ENCODE data around the gene PIR. TPM values are rescaled to one million over a fixed set of nuclear protein-coding genes. Genes with fewer than 3 reads are reported as not detected.

The PIR gene
- total and polyA plus RNA-seq, 2 donors (not counting 1 experiment from before 2014, with no cell fraction given) = 0.22 TPM; not detected in 1

DNA sequence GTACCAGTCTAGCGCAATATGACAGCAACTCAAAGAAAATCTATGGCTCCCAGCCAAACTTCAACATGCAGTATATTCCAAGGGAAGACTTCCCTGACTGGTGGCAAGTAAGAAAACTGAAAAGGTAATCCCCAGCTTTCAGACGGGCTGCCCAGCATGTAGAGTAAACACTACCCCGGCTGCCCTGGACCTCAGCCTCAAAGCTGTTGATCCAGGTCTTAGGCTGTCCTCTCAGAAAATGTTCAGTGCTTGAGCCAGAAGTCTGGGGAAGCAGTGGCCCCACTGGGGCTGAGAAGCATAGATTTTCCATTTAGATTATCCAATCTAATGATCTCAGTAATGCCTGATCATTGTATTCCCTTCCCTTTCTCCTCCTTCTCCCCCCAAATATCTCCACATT, 29.3 kb upstream of the PIR start:
- H3K4me3 Mint-ChIP-seq = no peak overlapping the region
- Histone ChIP-seq H3K4me3 (ENCODE audit: control extremely low read depth in 1 of 5, extremely low read depth in 1 of 5, insufficient read depth in 1 of 5, low read depth in 2 of 5, low read length in 4 of 5) (no peak overlapping the region), H3K9me3 (ENCODE audit: control extremely low read depth in 1 of 3, control insufficient read depth in 2 of 3, insufficient read depth in 1 of 3, low read length in 2 of 3) (no peaks in the 10 kb centered on the region), H3K9ac (ENCODE audit: low read length) (no peak overlapping the region), H2AFZ (ENCODE audit: insufficient read depth, low read depth, low read length, poor library complexity, severe bottlenecking) (no peak overlapping the region), H3K79me2 (ENCODE audit: control insufficient read depth, insufficient read depth, low read length) (no peaks in the 10 kb centered on the region), H4K20me1 (ENCODE audit: control insufficient read depth, insufficient read depth, low read length, poor library complexity, severe bottlenecking) (no peaks in the 10 kb centered on the region), H3K27me3 (replicated peaks in 1 of 4; ENCODE audit: control extremely low read depth in 1 of 4, control insufficient read depth in 3 of 4, insufficient read depth in 4 of 4, low read length in 3 of 4) (peaks cover 0 to 2% (median 0%) of the 10 kb centered on the region in 4 experiments), H3K4me1 (ENCODE audit: control insufficient read depth in 2 of 2, insufficient read depth in 2 of 2, low read length in 2 of 2) (no peaks in the 10 kb centered on the region), H3K36me3 (replicated peaks in 1 of 2; ENCODE audit: control extremely low read depth in 1 of 2, control insufficient read depth in 1 of 2, extremely low read depth in 1 of 2, insufficient read depth in 2 of 2, low read length in 1 of 2) (no peaks in the 10 kb centered on the region), H3K4me2 (replicated peaks; ENCODE audit: low read depth, low read length, poor library complexity, severe bottlenecking) (no peak overlapping the region), H3K27ac (ENCODE audit: low read length in 2 of 2) (no peak overlapping the region)
- DNase-seq (no peak), ATAC-seq (ENCODE audit: low read depth) (no peak)
- ChIA-PET POLR2A (no interaction called here), CTCF (no interaction called here)
- H3K4me1 Mint-ChIP-seq = no peaks in the 10 kb centered on the region
- TF ChIP-seq CTCF (IDR thresholded peaks at IDR 0.05) (no peak), EZH2 (IDR thresholded peaks at IDR 0.05; ENCODE audit: borderline replicate concordance, insufficient read depth, low read depth, low read length, poor library complexity, severe bottlenecking) (no peak)
- intact Hi-C loops (cut with micrococcal nuclease) = no loop called here
- no peak overlapping the region for H3K27ac Mint-ChIP-seq
- WGBS (ENCODE audit: insufficient coverage) = 100% methylated on average over 2 of the region's 3 CpGs
- H3K9me3 Mint-ChIP-seq (ENCODE audit: insufficient read depth) = no peaks in the 10 kb centered on the region
- peaks cover 3% of the 10 kb centered on the region for H3K27me3 Mint-ChIP-seq

DNA sequence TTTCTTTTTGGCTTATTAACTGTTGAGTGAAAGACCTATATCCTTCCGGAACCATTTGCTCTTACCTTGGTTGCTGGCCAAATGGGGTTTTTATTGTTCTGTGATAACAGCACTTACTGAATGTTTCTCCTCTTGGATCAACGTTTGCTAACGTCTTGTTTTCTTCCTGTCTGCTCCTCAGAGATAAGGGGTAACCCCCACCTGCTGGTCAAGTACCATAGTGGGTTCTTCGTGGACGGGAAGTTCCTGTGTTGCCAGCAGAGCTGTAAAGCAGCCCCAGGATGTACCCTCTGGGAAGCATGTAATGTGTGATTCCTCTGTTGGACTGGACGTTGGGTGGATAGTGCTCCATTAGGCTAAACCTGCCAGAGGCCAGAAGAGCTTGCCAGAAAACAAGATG, 22.8 kb upstream of the PIR start:
- H3K9me3 ChIP-seq (ENCODE audit: control extremely low read depth in 1 of 3, control insufficient read depth in 2 of 3, insufficient read depth in 1 of 3, low read length in 2 of 3) = no peaks in the 10 kb centered on the region
- intact Hi-C loops (cut with micrococcal nuclease) = no loop called here
- H3K4me3 Mint-ChIP-seq = no peak overlapping the region
- WGBS (ENCODE audit: insufficient coverage) = no CpG with 5 or more reads among the region's 6 CpGs
- ChIA-PET CTCF (no interaction called here), POLR2A (no interaction called here)
- no peak overlapping the region for H2AFZ ChIP-seq (ENCODE audit: insufficient read depth, low read depth, low read length, poor library complexity, severe bottlenecking)
- no peaks in the 10 kb centered on the region for H3K27me3 ChIP-seq (replicated peaks in 1 of 4; ENCODE audit: control extremely low read depth in 1 of 4, control insufficient read depth in 3 of 4, insufficient read depth in 4 of 4, low read length in 3 of 4)
- no peak overlapping the region for H3K4me2 ChIP-seq (replicated peaks; ENCODE audit: low read depth, low read length, poor library complexity, severe bottlenecking)
- no peaks in the 10 kb centered on the region for H3K36me3 ChIP-seq (replicated peaks in 1 of 2; ENCODE audit: control extremely low read depth in 1 of 2, control insufficient read depth in 1 of 2, extremely low read depth in 1 of 2, insufficient read depth in 2 of 2, low read length in 1 of 2)
- no peak for ATAC-seq (ENCODE audit: low read depth)
- TF ChIP-seq CTCF (IDR thresholded peaks at IDR 0.05) = no peak
- TF ChIP-seq EZH2 (IDR thresholded peaks at IDR 0.05; ENCODE audit: borderline replicate concordance, insufficient read depth, low read depth, low read length, poor library complexity, severe bottlenecking) = no peak
- peaks cover 7% of the 10 kb centered on the region for H3K27me3 Mint-ChIP-seq
- H3K9me3 Mint-ChIP-seq (ENCODE audit: insufficient read depth) = no peaks in the 10 kb centered on the region
- H3K4me1 Mint-ChIP-seq = no peaks in the 10 kb centered on the region
- no peak overlapping the region for H3K9ac ChIP-seq (ENCODE audit: low read length)
- no peaks in the 10 kb centered on the region for H4K20me1 ChIP-seq (ENCODE audit: control insufficient read depth, insufficient read depth, low read length, poor library complexity, severe bottlenecking)
- H3K79me2 ChIP-seq (ENCODE audit: control insufficient read depth, insufficient read depth, low read length) = no peaks in the 10 kb centered on the region
- H3K4me1 ChIP-seq (ENCODE audit: control insufficient read depth in 2 of 2, insufficient read depth in 2 of 2, low read length in 2 of 2) = no peaks in the 10 kb centered on the region
- no peak for DNase-seq
- H3K27ac ChIP-seq (ENCODE audit: low read length in 2 of 2) = no peak overlapping the region
- H3K4me3 ChIP-seq (ENCODE audit: control extremely low read depth in 1 of 5, extremely low read depth in 1 of 5, insufficient read depth in 1 of 5, low read depth in 2 of 5, low read length in 4 of 5) = no peak overlapping the region
- H3K27ac Mint-ChIP-seq = no peak overlapping the region
